ENCODE results near the gene XRN1.
"Not testable (repeated sequence)": the region's sequence is repeated elsewhere in the genome, so short reads cannot be mapped to it uniquely, and the experiment has no call there.

GRCh38 chr3:142363433-142363832 is 84.4 kb downstream of the XRN1 start:
- not testable (repeated sequence) for TF ChIP-seq CTCF (conservative IDR thresholded peaks at IDR 0.05); EZH2 (IDR thresholded peaks at IDR 0.05; ENCODE audit: low read depth)

Measured in PC-9 (cell line).